B cell (primary cell): ENCODE results near the gene TPRA1. TPM values are rescaled to one million over a fixed set of nuclear protein-coding genes. Genes with fewer than 3 reads are reported as not detected.

Experiments used
- ATAC-seq: fragments of 200-7000 bp; cut with Tn5 transposase; one replicate; pipeline ENCODE4 v1.10.0; 2021; ENCODE audit warnings: low read depth, mild to moderate bottlenecking, moderate number of reproducible peaks, moderate library complexity
- CTCF ChIA-PET: fragments of 350-600 bp; sonication (Branson Sonifier 250); formaldehyde crosslinking; loops from one replicate; lab custom pipeline; 2021; ENCODE audit warnings: antibody characterized with exemption, inconsistent platforms; lab: Charles Lee
- POLR2A ChIA-PET: fragments of 350-600 bp; sonication (Branson Sonifier 250); formaldehyde crosslinking; loops from one replicate; lab custom pipeline; 2021; ENCODE audit warnings: antibody characterized with exemption; lab: Charles Lee
- DNase-seq: peaks from one replicate; pipeline ENCODE4 v3.0.0; 2013
- H2AFZ ChIP-seq: 2 replicates; pipeline ENCODE4 v1.6.1; 2012; ENCODE audit warnings: mild to moderate bottlenecking, low read depth, low read length; ENCODE audit not compliant: insufficient read depth, poor library complexity, severe bottlenecking
- H3K27ac ChIP-seq, 2 donors: 1 replicate in 1 of 2; 2 replicates in 1 of 2; pipeline ENCODE4 v1.5.1; 2012 to 2013; ENCODE audit warnings: low read length in 2 of 2, mild to moderate bottlenecking in 2 of 2, moderate library complexity in 1 of 2
- H3K27me3 ChIP-seq, 4 experiments: fragments of 200-600 bp in 1 of 4; sonication (generic) in 1 of 4; replicated peaks in 1 of 4; 1 replicate in 2 of 4; 2 replicates in 2 of 4; pipeline versions ENCODE4 v1.6.1 to v1.7.0; 2013 to 2016; ENCODE audit warnings: low read length in 3 of 4, mild to moderate bottlenecking in 2 of 4, mixed read lengths in 1 of 4, moderate library complexity in 1 of 4; ENCODE audit not compliant: insufficient read depth in 4 of 4, control insufficient read depth in 3 of 4; ENCODE audit errors: control extremely low read depth in 1 of 4
- H3K36me3 ChIP-seq, 2 experiments: replicated peaks in 1 of 2; 1 replicate in 1 of 2; 2 replicates in 1 of 2; pipeline versions ENCODE4 v1.6.1 to v1.7.1; 2013; ENCODE audit warnings: low read length in 1 of 2; ENCODE audit not compliant: insufficient read depth in 2 of 2, control insufficient read depth in 1 of 2; ENCODE audit errors: control extremely low read depth in 1 of 2, extremely low read depth in 1 of 2
- H3K4me1 ChIP-seq, 2 donors: fragments of 200-600 bp in 1 of 2; sonication (generic) in 1 of 2; 1 replicate in 1 of 2; 2 replicates in 1 of 2; pipeline versions ENCODE4 v1.5.1 to v1.6.1; 2013 to 2017; ENCODE audit warnings: low read length in 2 of 2; ENCODE audit not compliant: control insufficient read depth in 2 of 2, insufficient read depth in 2 of 2
- H3K4me2 ChIP-seq: replicated peaks from 2 replicates; pipeline ENCODE3; 2012; ENCODE audit warnings: mild to moderate bottlenecking, low read depth, low read length; ENCODE audit not compliant: poor library complexity, severe bottlenecking
- H3K4me3 ChIP-seq, 5 experiments: fragments of 200-600 bp in 1 of 5; sonication (generic) in 1 of 5; 1 replicate in 3 of 5; 2 replicates in 2 of 5; pipeline versions ENCODE4 v1.5.1 to v1.7.0; 2011 to 2016; ENCODE audit warnings: low read length in 4 of 5, mild to moderate bottlenecking in 4 of 5, low read depth in 2 of 5, control low read depth in 1 of 5, moderate library complexity in 1 of 5; ENCODE audit not compliant: insufficient read depth in 1 of 5; ENCODE audit errors: control extremely low read depth in 1 of 5, extremely low read depth in 1 of 5
- H3K79me2 ChIP-seq: fragments of 200-600 bp; sonication (generic); one replicate; pipeline ENCODE4 v1.6.0; 2016; ENCODE audit warnings: low read length; ENCODE audit not compliant: control insufficient read depth, insufficient read depth
- H3K9ac ChIP-seq: fragments of 200-600 bp; sonication (generic); 2 replicates; pipeline ENCODE4 v1.6.1; 2017; ENCODE audit warnings: mild to moderate bottlenecking, low read length, moderate library complexity
- H3K9me3 ChIP-seq, 3 donors: one replicate each; pipeline versions ENCODE4 v1.6.1 to v1.7.1; 2013; ENCODE audit warnings: low read length in 2 of 3; ENCODE audit not compliant: control insufficient read depth in 2 of 3, insufficient read depth in 1 of 3; ENCODE audit errors: control extremely low read depth in 1 of 3
- H4K20me1 ChIP-seq: 2 replicates; pipeline ENCODE4 v1.6.0; 2012; ENCODE audit warnings: mild to moderate bottlenecking, low read length; ENCODE audit not compliant: insufficient read depth, control insufficient read depth, poor library complexity, severe bottlenecking
- H3K27ac Mint-ChIP-seq: one replicate; pipeline ENCODE4 v1.8.0; 2021; ENCODE audit warnings: mixed read lengths
- H3K27me3 Mint-ChIP-seq: one replicate; pipeline ENCODE4 v1.8.0; 2021; ENCODE audit warnings: mixed read lengths
- H3K4me1 Mint-ChIP-seq: one replicate; pipeline ENCODE4 v1.8.0; 2021; ENCODE audit warnings: mixed read lengths
- H3K4me3 Mint-ChIP-seq: one replicate; pipeline ENCODE4 v1.8.0; 2021; ENCODE audit warnings: mixed read lengths
- H3K9me3 Mint-ChIP-seq: one replicate; pipeline ENCODE4 v1.8.0; 2022; ENCODE audit warnings: mixed read lengths; ENCODE audit not compliant: insufficient read depth
- CTCF ChIP-seq: fragments of 200-600 bp; IDR thresholded peaks from one replicate; pipeline ENCODE4 v1.8.0; 2022; ENCODE audit warnings: antibody characterized with exemption, mild to moderate bottlenecking
- EZH2 ChIP-seq: IDR thresholded peaks from 2 replicates; pipeline ENCODE4 v1.6.1; 2012; ENCODE audit warnings: borderline replicate concordance, low read depth, mild to moderate bottlenecking, moderate library complexity, low read length; ENCODE audit not compliant: insufficient read depth, poor library complexity, severe bottlenecking
- WGBS: methylation state at CpG from one replicate; pipeline ENCODE4 v1.1.5; 2013; ENCODE audit warnings: missing lambda C conversion rate; ENCODE audit not compliant: insufficient coverage; 5-methylcytosine and 5-hydroxymethylcytosine counted together
- intact Hi-C: fragments of 100-400 bp; cut with micrococcal nuclease; formaldehyde crosslinking; loops from one replicate; pipeline ENCODE4 v1.10.0; 2022
- polyA plus RNA-seq: library from polyadenylated mRNA; depleted of rRNA; stranded (reverse); fragments of >200 nt; gene quantifications from 2 replicates; pipeline ENCODE4 v1.2.3, GENCODE V29; 2012
- total RNA-seq, 2 donors: library from RNA; stranded (reverse); fragments of 120-200 nt in 1 of 2; gene quantifications; 1 replicate in 1 of 2; 2 replicates in 1 of 2; pipeline versions ENCODE4 v1.2.3 to v1.2.4, GENCODE V29; 2013 to 2022

Gene TPRA1
- total and polyA plus RNA-seq, 2 donors (not counting 1 experiment from before 2014, with no cell fraction given), result 19.8 to 27.7 TPM

- Mint-ChIP-seq H3K9me3 (no peaks in the 10 kb centered on the region), H3K4me3 (no peak overlapping the region), H3K4me1 (peaks cover 9% of the 10 kb centered on the region), H3K27me3 (peaks cover 16% of the 10 kb centered on the region), H3K27ac (no peak overlapping the region)
- peaks cover 3 to 14% of the 10 kb centered on the region in 2 donors for H3K4me1 ChIP-seq
- TF ChIP-seq EZH2 (no peak), CTCF (no peak)
- ChIA-PET CTCF (interaction anchor here (1.2 to 8.9 kb wide), 8 partner anchors 10 to 1022 kb away, joined by 3 to 119 read pairs (median 8); partner anchors contain the start of gene CHST13), POLR2A (no interaction called here)
- intact Hi-C loops, result no loop called here
- H3K79me2 ChIP-seq, result no peaks in the 10 kb centered on the region
- no peaks in the 10 kb centered on the region for H4K20me1 ChIP-seq
- H3K36me3 ChIP-seq, result no peaks in the 10 kb centered on the region
- no peaks in the 10 kb centered on the region for H3K9me3 ChIP-seq
- no peak overlapping the region for H3K9ac ChIP-seq
- no peak overlapping the region for H2AFZ ChIP-seq
- no peak overlapping the region for H3K4me2 ChIP-seq
- ATAC-seq, result no peak
- H3K27me3 ChIP-seq, result peaks cover 0 to 3% (median 0%) of the 10 kb centered on the region in 4 experiments
- 93% methylated on average over 9 of the region's 12 CpGs for WGBS
- H3K27ac ChIP-seq, result no peak overlapping the region
- no peak overlapping the region for H3K4me3 ChIP-seq
- DNase-seq, result no peak
Observed at GRCh38 chr3:127543441-127543840, 47.1 kb downstream of the TPRA1 start.

- H3K9me3 ChIP-seq, result no peaks in the 10 kb centered on the region
- H3K4me2 ChIP-seq, result no peak overlapping the region
- intact Hi-C loops, result no loop called here
- H3K27me3 ChIP-seq, result peaks cover 0 to 3% (median 0%) of the 10 kb centered on the region in 4 experiments
- H3K4me1 Mint-ChIP-seq, result peaks cover 5% of the 10 kb centered on the region
- ATAC-seq (no peak), DNase-seq (no peak)
- H3K79me2 ChIP-seq, result no peaks in the 10 kb centered on the region
- H3K9ac ChIP-seq, result no peak overlapping the region
- no peak overlapping the region for H3K4me3 ChIP-seq
- H3K4me1 ChIP-seq, result peaks cover 0 to 7% of the 10 kb centered on the region in 2 donors
- H3K9me3 Mint-ChIP-seq, result no peaks in the 10 kb centered on the region
- POLR2A ChIA-PET, result no interaction called here
- no peak overlapping the region for H2AFZ ChIP-seq
- no peak overlapping the region for H3K27ac ChIP-seq
- H3K36me3 ChIP-seq, result no peaks in the 10 kb centered on the region
- peaks cover 18% of the 10 kb centered on the region for H3K27me3 Mint-ChIP-seq
- no peaks in the 10 kb centered on the region for H4K20me1 ChIP-seq
- no peak overlapping the region for H3K27ac Mint-ChIP-seq
- H3K4me3 Mint-ChIP-seq, result no peak overlapping the region
- TF ChIP-seq EZH2 (no peak), CTCF (no peak)
- WGBS, result 91% methylated on average over 12 of the region's 14 CpGs
- CTCF ChIA-PET, result interaction anchor here (0.8 to 8.9 kb wide), 4 partner anchors 791 to 1020 kb away, joined by 3 to 119 read pairs (median 46); no protein-coding TSS in a partner anchor
Observed at GRCh38 chr3:127542441-127542952, 48.0 kb downstream of the TPRA1 start.
